CD4-positive, alpha-beta T cell treated with Interleukin-21 for 1 hour (primary cell): ENCODE results near the gene GPR37.

Experiments used
- DNase-seq: peaks from one replicate; pipeline ENCODE4 v3.0.0-alpha.2; 2020

The GPR37 gene, protein sequence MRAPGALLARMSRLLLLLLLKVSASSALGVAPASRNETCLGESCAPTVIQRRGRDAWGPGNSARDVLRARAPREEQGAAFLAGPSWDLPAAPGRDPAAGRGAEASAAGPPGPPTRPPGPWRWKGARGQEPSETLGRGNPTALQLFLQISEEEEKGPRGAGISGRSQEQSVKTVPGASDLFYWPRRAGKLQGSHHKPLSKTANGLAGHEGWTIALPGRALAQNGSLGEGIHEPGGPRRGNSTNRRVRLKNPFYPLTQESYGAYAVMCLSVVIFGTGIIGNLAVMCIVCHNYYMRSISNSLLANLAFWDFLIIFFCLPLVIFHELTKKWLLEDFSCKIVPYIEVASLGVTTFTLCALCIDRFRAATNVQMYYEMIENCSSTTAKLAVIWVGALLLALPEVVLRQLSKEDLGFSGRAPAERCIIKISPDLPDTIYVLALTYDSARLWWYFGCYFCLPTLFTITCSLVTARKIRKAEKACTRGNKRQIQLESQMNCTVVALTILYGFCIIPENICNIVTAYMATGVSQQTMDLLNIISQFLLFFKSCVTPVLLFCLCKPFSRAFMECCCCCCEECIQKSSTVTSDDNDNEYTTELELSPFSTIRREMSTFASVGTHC

DNA sequence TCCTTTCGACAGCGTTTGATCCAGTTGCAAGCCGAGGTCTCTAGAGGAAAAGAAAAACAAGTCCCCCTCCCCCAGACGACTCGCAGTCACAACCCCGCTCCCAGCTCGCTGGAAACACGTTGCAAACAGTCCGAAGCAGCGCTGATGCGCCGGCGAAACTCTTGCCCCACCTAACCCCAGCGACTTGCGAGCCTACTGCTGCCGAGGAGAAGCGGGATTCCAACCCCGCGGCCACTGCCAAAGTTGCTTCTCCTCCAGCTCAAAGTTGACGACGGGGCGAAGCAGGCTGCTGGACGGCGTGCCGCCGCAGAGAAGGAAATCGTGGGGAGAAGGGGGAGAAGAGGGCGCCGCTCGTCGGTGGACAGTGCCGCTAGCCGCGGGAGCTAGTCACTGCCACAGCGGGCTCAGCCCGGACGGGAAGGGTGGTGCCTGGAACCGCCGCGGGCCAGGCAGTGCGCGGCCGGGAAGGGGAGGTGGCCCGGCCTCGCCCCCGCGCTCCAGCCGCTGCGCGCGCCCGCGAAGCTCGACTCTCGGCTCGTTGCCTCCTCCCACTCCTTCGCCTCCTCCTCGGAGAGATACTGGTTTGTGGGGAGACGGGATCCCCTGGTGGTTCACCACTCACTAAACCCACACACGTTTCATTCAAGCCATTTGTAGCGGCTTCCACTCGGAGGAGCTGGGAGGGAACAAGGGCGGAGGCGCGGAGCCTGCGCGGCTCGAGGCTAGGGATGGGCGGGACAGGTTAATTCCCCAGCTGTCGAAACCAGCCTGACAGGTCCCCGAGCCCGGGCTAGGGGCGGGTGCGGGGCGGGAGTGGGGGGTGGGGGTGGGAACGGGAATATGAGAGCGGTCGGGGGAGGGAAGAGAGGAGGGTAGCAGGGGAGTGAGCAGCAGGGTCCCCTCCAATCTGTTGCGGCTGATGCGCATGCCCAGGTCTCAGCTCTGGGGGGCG lies at the start of gene GPR37:
GPR37 (minus strand) TSS at position 392 of the 952 bp plus-strand sequence. CDS start 816 bp downstream, outside the sequence.
- no peak for DNase-seq

DNA sequence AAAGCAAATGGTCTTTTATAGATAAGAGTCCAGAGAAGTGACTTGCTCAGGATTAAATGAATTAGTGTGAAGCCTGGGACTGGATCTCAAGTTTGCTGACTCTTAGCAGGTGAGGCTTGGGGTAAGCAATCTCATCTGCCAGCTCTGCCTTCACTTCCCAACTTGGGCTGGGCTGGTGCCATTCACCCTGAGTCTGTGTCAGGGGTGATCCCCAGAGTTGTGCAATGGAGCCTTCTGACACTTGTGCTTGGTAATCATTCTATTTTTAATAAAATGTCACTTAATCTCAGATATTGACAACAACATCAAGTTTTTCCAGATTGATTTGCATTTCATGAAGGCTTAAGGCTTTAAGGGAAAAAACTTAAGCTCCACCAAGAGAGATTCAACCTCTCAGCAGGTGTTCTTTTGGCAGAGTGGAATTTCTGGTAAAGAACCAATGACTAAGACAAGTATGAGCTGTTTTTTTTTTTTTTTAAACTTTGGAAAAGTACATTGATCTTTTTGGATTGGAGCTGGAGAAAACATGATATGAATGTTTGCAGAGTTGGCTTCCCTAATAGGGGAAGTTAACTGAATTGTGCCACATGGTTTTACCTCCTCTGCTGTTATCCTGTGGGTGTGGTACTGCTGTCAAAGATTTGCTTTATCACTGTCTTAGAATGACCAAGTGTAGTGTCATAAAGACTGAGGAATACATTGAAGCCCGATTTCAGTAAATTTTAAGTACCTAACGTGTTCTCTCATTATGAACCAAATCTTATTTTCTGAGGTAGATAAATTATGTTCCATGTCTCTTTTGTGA lies 48.6 kb upstream of the GPR37 start:
- DNase-seq = no peak

DNA sequence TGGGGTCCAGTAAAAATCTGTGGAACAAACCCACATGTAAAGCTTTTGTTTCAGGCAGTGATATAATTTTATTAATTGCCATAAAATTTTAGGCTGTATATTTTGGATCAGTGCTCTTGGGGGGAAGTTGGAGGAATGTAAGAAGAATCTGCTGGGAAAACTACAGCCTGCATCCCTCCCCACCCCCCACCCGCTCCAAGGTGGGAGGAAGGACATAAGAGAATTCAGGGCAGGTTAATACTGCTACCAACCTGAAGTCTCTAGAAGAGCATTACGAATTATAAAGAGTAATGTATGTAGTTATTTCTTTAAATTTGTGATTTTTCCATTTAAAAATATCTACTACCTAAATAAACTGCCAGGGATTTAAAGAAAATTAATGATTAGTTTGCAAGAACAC lies 47.2 kb upstream of the GPR37 start:
- no peak for DNase-seq

DNA sequence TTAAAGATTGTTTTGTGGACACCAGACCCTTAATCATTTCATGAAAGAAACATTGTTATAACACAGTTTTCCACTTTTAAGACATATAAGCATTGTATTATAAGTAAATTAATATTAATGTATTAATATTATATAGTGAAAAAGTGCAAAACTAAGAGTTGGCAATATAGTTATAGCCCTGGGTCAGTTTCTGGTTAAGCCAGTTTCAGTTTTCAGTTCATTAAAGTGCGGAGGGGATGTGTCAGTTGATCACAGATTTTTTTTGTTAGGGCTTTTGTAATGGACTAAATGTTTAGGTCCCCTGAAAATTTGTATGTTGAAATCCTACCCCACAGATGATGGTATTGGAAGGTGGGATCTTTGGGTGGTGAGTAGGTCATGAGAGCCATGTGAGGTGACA lies 45.7 kb upstream of the GPR37 start:
- DNase-seq = no peak

DNA sequence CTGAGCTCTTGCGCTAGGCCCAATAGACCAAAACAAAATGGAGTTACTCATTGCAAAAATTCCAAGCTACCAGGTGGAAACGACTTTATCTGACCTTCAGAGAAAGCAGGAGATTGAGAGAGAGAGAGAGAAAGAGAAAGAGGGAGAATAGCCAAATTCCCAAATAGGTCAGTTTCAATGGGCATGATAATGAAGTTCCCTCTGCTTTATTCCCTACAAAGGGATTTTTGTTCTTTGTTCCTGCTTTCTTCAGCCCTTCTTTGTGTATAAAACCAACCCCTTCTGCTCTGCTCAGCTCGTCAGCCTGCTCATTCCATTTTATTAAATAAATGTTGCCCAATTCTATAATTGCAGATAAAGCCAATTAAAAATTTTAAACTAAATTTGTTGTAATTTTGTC lies 45.0 kb upstream of the GPR37 start:
- no peak for DNase-seq

DNA sequence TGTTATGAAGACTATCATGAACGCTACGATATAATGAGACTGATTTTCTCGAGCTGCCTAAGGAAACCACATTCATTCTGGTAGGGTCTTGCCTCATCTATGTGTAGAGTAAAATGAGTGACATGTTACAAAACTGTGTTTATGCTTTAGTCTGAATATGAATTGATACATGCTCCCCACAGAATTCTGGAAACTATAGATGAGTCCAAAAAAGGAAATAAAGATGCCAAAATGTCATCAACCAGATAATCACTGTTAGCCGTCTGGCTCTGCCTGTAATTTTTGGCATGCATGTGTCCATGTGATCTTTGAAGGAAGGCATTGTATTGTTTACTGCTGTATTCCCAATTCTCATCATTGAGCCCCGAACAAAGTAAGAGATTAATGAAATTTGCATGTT lies 42.6 kb upstream of the GPR37 start:
- no peak for DNase-seq

DNA sequence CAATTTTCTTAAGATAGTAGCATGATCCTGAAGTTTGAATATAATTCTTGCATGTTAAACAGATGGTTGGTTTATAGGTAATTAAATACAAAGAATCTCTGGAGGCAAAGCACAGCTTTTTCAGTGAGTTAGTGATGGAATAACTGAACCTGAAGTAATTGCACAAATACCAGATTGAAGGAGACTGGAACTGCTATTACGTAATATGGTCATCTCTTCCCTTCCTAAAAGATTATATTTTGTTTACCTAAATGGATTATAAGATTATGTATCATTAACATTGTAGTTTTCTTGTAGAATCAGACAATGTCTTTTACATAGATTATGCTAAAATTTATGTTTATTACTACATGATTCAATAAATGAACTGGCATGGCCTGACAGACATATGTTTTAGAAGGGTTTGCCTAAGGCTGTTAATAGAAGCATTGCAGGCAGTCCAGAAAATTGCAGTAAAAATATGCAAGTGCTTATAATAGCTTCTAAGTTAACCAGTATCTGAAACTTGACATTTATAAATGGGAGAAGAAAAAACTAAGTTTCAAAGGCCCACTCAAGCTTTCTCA lies 35.8 kb upstream of the GPR37 start:
- DNase-seq = no peak

DNA sequence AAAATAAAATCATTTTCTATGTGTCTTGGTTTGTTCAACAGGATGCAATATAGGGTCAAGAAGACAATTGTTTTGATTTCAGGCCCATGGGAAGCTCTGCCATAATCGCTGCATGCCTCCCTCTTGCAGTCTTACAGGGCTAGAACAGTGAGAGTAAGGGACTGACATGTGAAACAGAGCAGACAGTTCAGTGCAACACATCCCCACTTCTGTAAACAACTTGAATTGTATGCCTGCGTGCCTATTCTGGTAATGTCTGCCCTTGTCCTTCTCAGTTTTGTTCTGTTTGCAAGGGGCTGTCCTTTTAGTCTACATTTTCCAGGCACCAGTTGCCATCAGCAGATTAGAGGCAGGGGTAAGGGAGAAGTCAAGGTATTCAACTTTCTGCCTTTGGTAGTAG lies 34.8 kb upstream of the GPR37 start:
- DNase-seq = no peak

DNA sequence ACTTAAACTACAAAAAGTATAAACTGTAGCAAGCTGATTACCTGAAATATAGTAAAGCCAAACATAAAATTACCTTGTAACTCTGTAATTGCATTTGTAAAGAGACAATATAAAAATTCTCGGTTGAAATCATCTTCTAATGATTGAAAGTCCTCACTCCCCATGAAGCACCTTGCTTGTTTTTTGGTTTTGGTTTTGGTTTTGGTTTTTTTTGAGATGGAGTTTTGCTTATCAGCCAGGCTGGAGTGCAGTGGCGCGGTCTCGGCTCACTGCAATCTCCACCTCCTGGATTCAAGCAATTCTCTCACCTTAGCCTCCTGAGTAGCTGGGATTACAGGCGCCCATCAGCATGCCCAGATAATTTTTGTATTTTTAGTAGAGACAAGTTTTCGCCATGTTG lies 33.9 kb upstream of the GPR37 start:
- no peak for DNase-seq

DNA sequence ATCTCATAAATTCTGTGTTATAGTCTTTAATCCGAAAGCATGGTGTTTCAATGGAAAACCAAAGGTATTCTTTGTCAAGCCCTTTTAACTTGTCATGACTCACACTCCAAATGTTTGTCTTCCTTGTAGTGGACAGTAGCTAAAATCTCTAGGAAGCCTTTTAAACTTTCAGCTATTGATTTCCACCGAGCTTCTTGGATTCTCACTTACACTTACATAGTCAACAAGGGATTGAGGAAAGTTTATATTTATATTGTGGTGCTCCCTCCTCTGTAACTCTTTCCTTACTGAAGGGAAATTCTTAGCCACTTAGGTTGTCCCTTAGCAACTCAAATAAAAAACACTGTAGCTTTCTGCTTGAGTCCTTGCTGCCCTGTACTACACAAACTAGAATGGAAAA lies 31.2 kb upstream of the GPR37 start:
- no peak for DNase-seq

DNA sequence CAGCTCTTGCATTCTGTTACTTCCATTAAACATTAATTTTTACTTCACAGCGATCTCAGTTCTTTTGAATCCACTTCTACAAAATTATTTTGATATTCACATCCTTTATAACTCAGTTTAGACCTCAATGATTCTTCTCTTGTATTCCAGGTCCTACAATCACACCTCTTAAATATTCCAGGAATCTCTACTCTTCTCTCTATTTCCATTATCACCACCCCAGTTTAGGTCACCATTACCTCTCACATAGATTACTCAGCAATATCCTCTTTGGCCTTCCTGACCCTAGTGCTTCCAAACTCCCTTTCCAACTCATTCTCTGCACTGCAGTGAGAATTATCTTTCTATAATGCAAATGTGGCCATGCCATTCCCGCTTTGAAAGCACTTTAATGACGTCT lies 27.1 kb upstream of the GPR37 start:
- no peak for DNase-seq

DNA sequence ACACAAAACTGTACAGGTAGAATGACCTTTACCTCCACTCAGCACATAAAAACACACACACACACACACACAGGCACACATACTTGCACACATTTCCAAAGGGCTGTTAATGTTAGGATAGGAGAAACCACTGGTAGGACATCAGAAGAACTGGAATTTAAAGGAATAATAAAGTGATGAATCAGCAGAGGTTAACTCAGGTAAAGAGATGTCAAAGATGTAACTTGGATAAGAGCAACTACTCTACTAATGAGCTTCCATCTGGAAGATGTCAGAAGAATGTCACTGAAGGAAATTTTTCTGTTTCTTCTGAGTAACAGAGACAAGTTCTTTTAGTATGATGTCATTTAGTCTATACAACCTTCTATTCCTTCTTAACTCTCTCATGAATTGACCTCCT lies 26.4 kb upstream of the GPR37 start:
- DNase-seq = no peak

DNA sequence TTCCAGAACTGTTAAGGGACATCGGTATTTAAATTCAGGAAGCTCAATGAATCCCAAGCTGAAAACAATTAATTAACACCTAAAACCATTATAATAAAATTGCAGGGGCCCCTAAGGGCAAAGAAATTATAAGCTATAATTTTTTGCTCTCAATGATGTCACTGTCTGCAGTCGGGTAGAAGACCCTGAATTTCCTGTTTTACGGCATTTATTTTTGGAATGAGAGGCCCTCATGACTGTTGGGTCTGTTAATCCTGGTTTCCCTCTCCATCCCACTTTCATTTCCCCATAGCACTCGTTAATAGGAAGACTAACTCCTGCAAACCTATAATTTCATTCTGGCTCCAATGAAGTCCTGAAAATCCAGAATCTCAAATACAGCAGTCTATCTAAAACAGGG lies 25.8 kb upstream of the GPR37 start:
- no peak for DNase-seq

DNA sequence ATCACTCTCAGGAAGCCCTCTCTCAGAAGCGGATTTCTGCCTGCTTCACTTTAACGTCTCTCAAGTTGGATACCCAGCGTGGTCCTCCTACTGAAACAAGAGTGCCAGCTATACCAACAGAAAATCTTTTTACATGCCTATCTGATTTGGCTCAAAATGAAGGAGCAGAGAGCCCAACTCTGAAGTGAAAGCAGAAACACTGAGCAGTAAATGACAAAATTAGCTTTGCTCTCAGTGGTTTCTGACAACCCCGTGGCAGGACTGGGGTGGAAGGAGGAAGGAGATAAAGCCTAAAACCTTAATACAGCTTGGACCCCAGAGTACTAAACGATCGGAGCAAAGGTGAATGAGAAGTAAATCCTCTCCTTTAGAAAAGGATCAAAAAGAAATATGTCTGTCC lies 25.1 kb upstream of the GPR37 start:
- DNase-seq = no peak

DNA sequence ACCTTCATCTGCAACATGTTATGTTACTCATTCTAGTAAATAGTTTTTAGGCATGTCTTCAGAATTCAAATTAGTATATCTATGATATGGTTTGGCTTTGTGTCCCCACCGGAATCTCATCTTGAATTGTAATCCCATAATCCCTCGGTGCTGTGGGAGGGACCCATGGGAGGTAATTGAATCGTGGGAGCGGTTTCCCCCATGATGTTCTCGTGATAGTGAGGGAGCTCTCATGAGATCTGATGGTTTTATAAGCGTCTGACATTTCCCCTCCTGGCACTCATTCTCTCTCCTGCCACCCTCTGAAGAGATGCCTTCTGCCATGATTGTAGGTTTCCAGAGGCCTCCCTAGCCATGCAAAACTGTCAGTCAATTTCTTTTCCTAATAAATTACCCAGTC lies 20.4 kb upstream of the GPR37 start:
- DNase-seq = no peak

DNA sequence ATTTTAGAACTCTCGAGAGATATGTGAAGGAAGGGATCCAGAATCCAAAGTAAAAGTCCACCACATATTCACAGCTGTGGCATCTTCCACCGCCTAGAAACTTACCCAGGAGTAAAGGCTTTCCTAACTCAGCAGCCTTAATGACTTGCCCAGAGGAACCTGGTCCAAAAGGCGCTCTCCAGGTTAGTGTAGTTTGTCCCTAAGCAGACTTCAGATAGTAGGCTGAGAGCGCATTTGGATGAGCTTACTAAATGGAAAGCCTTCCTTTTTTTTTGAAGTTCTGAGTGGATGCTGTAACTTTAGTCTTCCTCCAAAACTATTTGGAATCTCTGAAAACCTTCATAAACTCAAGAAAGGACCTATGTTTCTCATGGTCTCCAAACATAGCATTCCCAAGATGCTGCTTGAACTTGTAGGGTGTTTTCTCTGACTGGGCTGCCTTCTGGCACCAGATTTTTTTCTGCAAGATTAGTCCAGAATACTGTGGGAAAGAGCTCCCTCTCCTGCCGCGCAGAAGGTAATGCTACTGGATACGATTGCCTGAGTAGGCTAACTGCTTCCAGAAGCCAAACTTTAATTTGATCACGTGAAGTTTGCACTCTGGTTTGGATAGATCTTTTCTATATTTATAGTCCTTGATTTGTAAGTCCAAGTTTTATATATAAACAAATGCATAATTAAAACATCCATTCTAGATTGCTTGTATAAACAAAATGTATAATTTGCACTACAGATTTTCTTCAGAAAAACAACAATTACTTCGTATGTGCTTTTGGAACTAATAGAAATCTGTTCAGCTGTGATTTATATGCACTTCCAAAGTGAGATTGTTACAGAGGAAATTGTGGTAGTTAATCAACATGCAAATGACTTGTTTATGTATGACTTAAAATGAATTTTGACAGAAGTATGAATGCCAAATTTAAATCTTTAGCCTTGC lies 19.6 kb upstream of the GPR37 start:
- DNase-seq = no peak

DNA sequence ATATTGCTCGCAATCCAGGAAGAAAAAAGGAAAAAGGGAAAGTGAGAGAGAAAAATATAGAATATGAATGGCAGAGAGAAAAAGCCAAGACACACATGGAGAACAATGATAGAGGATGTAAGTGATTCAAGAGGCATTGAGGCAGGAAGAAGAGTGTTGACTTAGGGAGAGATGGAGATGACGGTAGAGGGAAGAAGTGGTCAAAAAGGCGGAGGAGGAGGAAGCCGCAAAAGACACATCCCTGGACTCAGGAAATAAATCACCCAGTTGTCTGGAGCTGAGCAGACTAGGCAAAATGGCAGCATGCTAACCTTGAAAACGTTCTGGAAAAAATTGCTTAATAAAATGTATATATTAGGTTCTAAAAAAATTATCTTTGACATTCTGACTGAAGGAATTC lies 17.7 kb upstream of the GPR37 start:
- no peak for DNase-seq

DNA sequence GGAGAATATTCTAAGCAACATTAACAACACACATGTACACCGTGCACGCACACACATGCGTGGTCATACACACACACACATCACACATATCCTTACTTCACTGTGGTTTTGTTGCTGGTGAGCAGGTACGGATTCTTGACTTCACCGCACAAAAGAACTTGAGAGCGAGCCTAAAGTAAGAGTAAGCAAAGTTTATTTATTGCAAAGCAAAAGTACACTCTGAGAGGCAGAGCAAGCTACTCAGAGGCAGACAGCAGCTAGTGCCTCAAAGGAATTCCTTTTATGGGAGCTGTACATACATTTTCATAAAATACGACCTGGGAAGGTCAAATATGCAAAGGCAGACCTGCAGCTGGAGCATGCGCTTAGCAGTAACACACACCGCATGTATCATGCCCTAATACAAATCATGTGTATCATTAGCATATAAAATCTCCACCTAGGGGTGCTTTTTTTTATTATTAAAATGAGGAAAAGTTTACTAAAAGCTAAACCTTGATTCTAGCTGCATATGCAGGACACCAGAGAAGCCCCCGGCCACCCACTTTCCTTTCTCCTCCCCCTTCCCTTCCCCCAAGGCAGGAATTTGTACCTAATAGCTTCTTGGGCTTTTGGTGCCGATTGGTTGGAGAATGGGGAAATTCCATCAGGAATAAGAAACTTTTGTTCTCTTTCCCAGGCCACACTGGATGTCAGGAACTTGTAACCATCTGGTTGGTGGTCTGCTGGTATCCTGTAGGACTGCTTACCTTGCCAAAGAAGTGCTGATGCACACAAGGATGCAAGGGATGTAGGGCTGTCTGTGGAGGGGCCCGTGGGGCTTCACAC lies 16.5 kb upstream of the GPR37 start:
- no peak for DNase-seq

DNA sequence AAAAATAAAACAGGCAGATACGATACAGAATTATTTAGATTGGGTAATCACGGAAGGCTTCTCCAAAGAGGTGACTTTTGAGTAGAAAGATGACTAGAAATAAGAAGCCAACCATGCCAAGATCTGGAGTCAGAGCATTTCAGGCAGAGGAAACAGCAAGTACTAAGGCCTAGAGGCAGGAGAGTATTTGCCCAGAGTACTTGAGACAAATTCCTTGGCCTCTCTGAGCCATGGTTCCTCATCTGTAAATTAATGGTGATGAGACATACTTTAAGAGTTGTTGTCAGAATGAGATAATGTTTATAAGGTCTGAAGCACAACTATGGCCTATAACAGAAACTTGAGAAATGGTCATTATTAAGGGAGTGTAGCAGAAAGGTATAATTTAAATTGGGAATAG lies 15.8 kb upstream of the GPR37 start:
- DNase-seq = no peak

DNA sequence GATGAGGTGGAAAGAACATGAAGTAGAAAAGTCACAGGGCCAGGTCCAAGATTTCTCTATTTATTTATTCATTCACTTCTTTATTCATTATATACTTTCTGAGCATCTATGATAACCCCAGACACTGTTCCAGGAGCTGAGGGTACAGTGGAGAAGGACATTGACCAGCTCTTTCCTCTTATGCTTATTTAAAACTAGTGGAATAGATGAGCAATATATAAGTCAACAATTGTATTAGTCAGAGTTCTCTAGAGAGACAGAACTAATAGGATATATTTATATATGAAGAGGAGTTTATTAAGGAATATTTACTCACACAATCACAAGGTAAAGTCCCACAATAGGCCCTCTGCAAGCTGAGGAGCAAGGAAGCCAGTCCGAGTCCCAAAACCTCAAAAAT lies 15.0 kb upstream of the GPR37 start:
- no peak for DNase-seq
